ENCODE data around the gene PIGN. TPM values are rescaled to one million over a fixed set of nuclear protein-coding genes. Genes with fewer than 3 reads are reported as not detected.

The PIGN gene
- total and polyA plus RNA-seq, 2 donors from 2014 or later: 4.5 to 30.5 TPM

- Histone ChIP-seq H3K9ac (ENCODE audit: low read length in 3 of 3) (no peak overlapping the region), H3K27me3 (ENCODE audit: control insufficient read depth, insufficient read depth, low read length) (no peaks in the 10 kb centered on the region), H3K27ac (ENCODE audit: low read depth in 2 of 2, low read length in 2 of 2) (no peak overlapping the region), H3K4me3 (ENCODE audit: low read length in 3 of 3) (no peak overlapping the region), H3K9me3 (ENCODE audit: control insufficient read depth in 2 of 3, insufficient read depth in 1 of 3, low read length in 3 of 3) (no peaks in the 10 kb centered on the region), H3K4me1 (ENCODE audit: control insufficient read depth in 2 of 3, insufficient read depth in 2 of 3, low read depth in 1 of 3, low read length in 3 of 3) (no peaks in the 10 kb centered on the region), H3K36me3 (ENCODE audit: control insufficient read depth in 2 of 3, insufficient read depth in 3 of 3, low read length in 3 of 3) (no peaks in the 10 kb centered on the region)
- FAIRE-seq (no peak), DNase-seq (no peak)
- intact Hi-C loops (cut with DNase I): no loop called here
- no peak for TF ChIP-seq CTCF (IDR thresholded peaks at IDR 0.05; ENCODE audit: borderline replicate concordance, extremely low read depth, insufficient read depth)
Measured at GRCh38 chr18:62126737-62127136, 60.1 kb downstream of the PIGN start.

GRCh38 chr18:62125702-62126101, 61.2 kb downstream of the PIGN start:
- no peak overlapping the region for H3K4me3 ChIP-seq (ENCODE audit: low read length in 3 of 3)
- no peaks in the 10 kb centered on the region for H3K36me3 ChIP-seq (ENCODE audit: control insufficient read depth in 2 of 3, insufficient read depth in 3 of 3, low read length in 3 of 3)
- intact Hi-C loops (cut with DNase I): no loop called here
- no peaks in the 10 kb centered on the region for H3K4me1 ChIP-seq (ENCODE audit: control insufficient read depth in 2 of 3, insufficient read depth in 2 of 3, low read depth in 1 of 3, low read length in 3 of 3)
- no peaks in the 10 kb centered on the region for H3K27me3 ChIP-seq (ENCODE audit: control insufficient read depth, insufficient read depth, low read length)
- no peak overlapping the region for H3K9ac ChIP-seq (ENCODE audit: low read length in 3 of 3)
- no peak for TF ChIP-seq CTCF (IDR thresholded peaks at IDR 0.05; ENCODE audit: borderline replicate concordance, extremely low read depth, insufficient read depth)
- peak; percentile 93 for FAIRE-seq
- no peak overlapping the region for H3K27ac ChIP-seq (ENCODE audit: low read depth in 2 of 2, low read length in 2 of 2)
- no peak for DNase-seq
- H3K9me3 ChIP-seq (ENCODE audit: control insufficient read depth in 2 of 3, insufficient read depth in 1 of 3, low read length in 3 of 3): no peaks in the 10 kb centered on the region

- intact Hi-C loops (cut with DNase I): no loop called here
- H3K27ac ChIP-seq (ENCODE audit: low read depth in 2 of 2, low read length in 2 of 2): no peak overlapping the region
- H3K36me3 ChIP-seq (ENCODE audit: control insufficient read depth in 2 of 3, insufficient read depth in 3 of 3, low read length in 3 of 3): no peaks in the 10 kb centered on the region
- H3K4me1 ChIP-seq (ENCODE audit: control insufficient read depth in 2 of 3, insufficient read depth in 2 of 3, low read depth in 1 of 3, low read length in 3 of 3): no peaks in the 10 kb centered on the region
- peak; percentile 50 for FAIRE-seq
- H3K9ac ChIP-seq (ENCODE audit: low read length in 3 of 3): no peak overlapping the region
- H3K9me3 ChIP-seq (ENCODE audit: control insufficient read depth in 2 of 3, insufficient read depth in 1 of 3, low read length in 3 of 3): no peaks in the 10 kb centered on the region
- TF ChIP-seq CTCF (IDR thresholded peaks at IDR 0.05; ENCODE audit: borderline replicate concordance, extremely low read depth, insufficient read depth): no peak
- no peak overlapping the region for H3K4me3 ChIP-seq (ENCODE audit: low read length in 3 of 3)
- H3K27me3 ChIP-seq (ENCODE audit: control insufficient read depth, insufficient read depth, low read length): no peaks in the 10 kb centered on the region
- no peak for DNase-seq
Measured at GRCh38 chr18:62122330-62122729, 64.5 kb downstream of the PIGN start.

- TF ChIP-seq CTCF (IDR thresholded peaks at IDR 0.05; ENCODE audit: borderline replicate concordance, extremely low read depth, insufficient read depth): no peak
- Histone ChIP-seq H3K4me1 (ENCODE audit: control insufficient read depth in 2 of 3, insufficient read depth in 2 of 3, low read depth in 1 of 3, low read length in 3 of 3) (no peaks in the 10 kb centered on the region), H3K4me3 (ENCODE audit: low read length in 3 of 3) (no peak overlapping the region), H3K27me3 (ENCODE audit: control insufficient read depth, insufficient read depth, low read length) (no peaks in the 10 kb centered on the region), H3K27ac (ENCODE audit: low read depth in 2 of 2, low read length in 2 of 2) (no peak overlapping the region), H3K9ac (ENCODE audit: low read length in 3 of 3) (no peak overlapping the region), H3K36me3 (ENCODE audit: control insufficient read depth in 2 of 3, insufficient read depth in 3 of 3, low read length in 3 of 3) (no peaks in the 10 kb centered on the region), H3K9me3 (ENCODE audit: control insufficient read depth in 2 of 3, insufficient read depth in 1 of 3, low read length in 3 of 3) (no peaks in the 10 kb centered on the region)
- FAIRE-seq (no peak), DNase-seq (no peak)
- intact Hi-C loops (cut with DNase I): no loop called here
Measured at GRCh38 chr18:62119884-62120283, 67.0 kb downstream of the PIGN start.
